Neuronal stem cell (in vitro differentiated cells): Measurements from ENCODE around the gene MMS19.
"Not testable (repeated sequence)": the region's sequence is repeated elsewhere in the genome, so short reads cannot be mapped to it uniquely, and the experiment has no call there.

Experiments used
- DNase-seq: peaks from one replicate; pipeline ENCODE4 v3.0.0-alpha.2; 2013; ENCODE audit warnings: low spot score
- H2AFZ ChIP-seq: one replicate; pipeline ENCODE4 v1.6.1; 2013; ENCODE audit warnings: mild to moderate bottlenecking, low read length, inconsistent platforms
- H2AK5ac ChIP-seq: 2 replicates; pipeline ENCODE4 v1.6.1; 2013; ENCODE audit warnings: low read depth, mild to moderate bottlenecking, inconsistent platforms, low read length, moderate library complexity, mixed read lengths
- H2BK120ac ChIP-seq: 2 replicates; pipeline ENCODE4 v1.6.1; 2013; ENCODE audit warnings: low read depth, mild to moderate bottlenecking, inconsistent platforms, low read length, moderate library complexity, mixed read lengths
- H2BK12ac ChIP-seq: one replicate; pipeline ENCODE4 v1.6.1; 2013; ENCODE audit warnings: low read length, inconsistent platforms
- H2BK15ac ChIP-seq: 2 replicates; pipeline ENCODE4 v1.6.1; 2013; ENCODE audit warnings: mild to moderate bottlenecking, low read length, inconsistent platforms, mixed read lengths
- H2BK5ac ChIP-seq: one replicate; pipeline ENCODE4 v1.6.1; 2013; ENCODE audit warnings: inconsistent platforms, mild to moderate bottlenecking, low read length, moderate library complexity
- H3K14ac ChIP-seq: one replicate; pipeline ENCODE4 v1.6.1; 2013; ENCODE audit warnings: low read length, inconsistent platforms
- H3K18ac ChIP-seq: 2 replicates; pipeline ENCODE4 v1.6.1; 2013; ENCODE audit warnings: low read length, inconsistent platforms
- H3K23ac ChIP-seq: 2 replicates; pipeline ENCODE4 v1.6.1; 2013; ENCODE audit warnings: low read depth, mild to moderate bottlenecking, mixed read lengths, low read length, inconsistent platforms; ENCODE audit not compliant: poor library complexity
- H3K27ac ChIP-seq: replicated peaks from 3 replicates; pipeline ENCODE4 v1.5.1; 2013; ENCODE audit warnings: low read length, inconsistent platforms
- H3K27me3 ChIP-seq, 3 experiments: 2 replicates each; pipeline ENCODE4 v1.6.1; 2013; ENCODE audit warnings: low read length in 3 of 3, mild to moderate bottlenecking in 2 of 3, inconsistent platforms in 1 of 3, low read depth in 1 of 3, mixed read lengths in 1 of 3, moderate library complexity in 1 of 3; ENCODE audit not compliant: control insufficient read depth in 3 of 3, insufficient read depth in 3 of 3
- H3K36me3 ChIP-seq, 2 donors: replicated peaks in 1 of 2; 2 replicates each; pipeline ENCODE4 v1.6.1; 2013; ENCODE audit warnings: low read length in 2 of 2; ENCODE audit not compliant: control insufficient read depth in 2 of 2, insufficient read depth in 2 of 2
- H3K4ac ChIP-seq: 2 replicates; pipeline ENCODE4 v1.6.1; 2013; ENCODE audit warnings: inconsistent platforms, mild to moderate bottlenecking, low read length, moderate library complexity
- H3K4me1 ChIP-seq, 2 donors: 1 replicate in 1 of 2; 2 replicates in 1 of 2; pipeline ENCODE4 v1.6.1; 2013; ENCODE audit warnings: low read length in 2 of 2, low read depth in 1 of 2; ENCODE audit not compliant: control insufficient read depth in 2 of 2, insufficient read depth in 1 of 2
- H3K4me2 ChIP-seq: one replicate; pipeline ENCODE4 v1.6.1; 2013; ENCODE audit warnings: mild to moderate bottlenecking, low read length, inconsistent platforms; ENCODE audit not compliant: insufficient read depth, poor library complexity, severe bottlenecking
- H3K4me3 ChIP-seq, 2 donors: 2 replicates each; pipeline ENCODE4 v1.5.1; 2013; ENCODE audit warnings: low read length in 2 of 2, mild to moderate bottlenecking in 2 of 2, inconsistent platforms in 1 of 2, moderate library complexity in 1 of 2
- H3K79me1 ChIP-seq: one replicate; pipeline ENCODE4 v1.6.1; 2013; ENCODE audit warnings: low read depth, mild to moderate bottlenecking, inconsistent platforms, low read length, moderate library complexity
- H3K9ac ChIP-seq: one replicate; pipeline ENCODE4 v1.6.1; 2013; ENCODE audit warnings: mild to moderate bottlenecking, low read depth, low read length, inconsistent platforms; ENCODE audit not compliant: poor library complexity
- H3K9me3 ChIP-seq, 2 donors: replicated peaks in 1 of 2; 2 replicates each; pipeline versions ENCODE3 to v1.6.1; 2013; ENCODE audit warnings: low read length in 2 of 2, mild to moderate bottlenecking in 2 of 2, inconsistent platforms in 1 of 2, low read depth in 1 of 2, mixed read lengths in 1 of 2, moderate library complexity in 1 of 2; ENCODE audit not compliant: control insufficient read depth in 2 of 2, insufficient read depth in 1 of 2
- H4K8ac ChIP-seq: one replicate; pipeline ENCODE4 v1.6.1; 2013; ENCODE audit warnings: low read depth, mild to moderate bottlenecking, inconsistent platforms, low read length, moderate library complexity
- H4K91ac ChIP-seq: one replicate; pipeline ENCODE4 v1.6.1; 2013; ENCODE audit warnings: low read length, low read depth, mild to moderate bottlenecking, inconsistent platforms; ENCODE audit not compliant: poor library complexity
- WGBS, 2 donors: extraction: QIAGEN DNeasy Blood & Tissue Kit; methylation state at CpG; one replicate each; pipeline ENCODE4 v1.1.7; 2013; ENCODE audit warnings: missing lambda C conversion rate in 2 of 2, mixed read lengths in 1 of 2; ENCODE audit not compliant: insufficient read length in 2 of 2, insufficient replicate concordance in 1 of 2; ENCODE audit errors: extremely low coverage in 2 of 2; 5-methylcytosine and 5-hydroxymethylcytosine counted together

MMS19 gene

GRCh38 chr10:97468781-97469180 is 29.4 kb downstream of the MMS19 start:
- H3K27me3 ChIP-seq, DNase-seq, H2BK15ac ChIP-seq, H3K4me1 ChIP-seq, H3K9me3 ChIP-seq, H3K23ac ChIP-seq, H2AK5ac ChIP-seq, H4K91ac ChIP-seq, H3K18ac ChIP-seq, H3K79me1 ChIP-seq, H2AFZ ChIP-seq, H3K14ac ChIP-seq, H3K4ac ChIP-seq, H2BK12ac ChIP-seq, H2BK5ac ChIP-seq, H4K8ac ChIP-seq, H3K4me3 ChIP-seq, H3K27ac ChIP-seq, H2BK120ac ChIP-seq, H3K4me2 ChIP-seq: not testable (repeated sequence)
- Histone ChIP-seq H3K9ac (peak overlapping the region; percentile 33), H3K36me3 (peaks cover 51 to 98% of the 10 kb centered on the region in 2 donors)
- WGBS, 2 donors: no CpG with 5 or more reads among the region's 12 CpGs

GRCh38 chr10:97468162-97468561 is 30.1 kb downstream of the MMS19 start:
- peaks cover 53 to 98% of the 10 kb centered on the region in 2 donors for H3K36me3 ChIP-seq
- no peaks in the 10 kb centered on the region for H3K9me3 ChIP-seq
- no peak overlapping the region for H2BK120ac ChIP-seq
- H3K18ac ChIP-seq: no peak overlapping the region
- H3K4me1 ChIP-seq: no peaks in the 10 kb centered on the region
- H2AK5ac ChIP-seq: no peak overlapping the region
- H3K9ac ChIP-seq: no peak overlapping the region
- DNase-seq: no peak
- H3K4me3 ChIP-seq: no peak overlapping the region
- H3K23ac ChIP-seq: peak overlapping the region; percentile 62
- no peak overlapping the region for H3K27ac ChIP-seq
- no peak overlapping the region for H2BK12ac ChIP-seq
- H4K91ac ChIP-seq: no peak overlapping the region
- H3K14ac ChIP-seq: no peak overlapping the region
- H4K8ac ChIP-seq: no peak overlapping the region
- no peaks in the 10 kb centered on the region for H3K79me1 ChIP-seq
- no peak overlapping the region for H2BK5ac ChIP-seq
- no peaks in the 10 kb centered on the region for H3K27me3 ChIP-seq
- no peak overlapping the region for H2BK15ac ChIP-seq
- H3K4me2 ChIP-seq: no peak overlapping the region
- no peak overlapping the region for H3K4ac ChIP-seq
- no CpG with 5 or more reads among the region's 3 CpGs for WGBS, 2 donors
- H2AFZ ChIP-seq: no peak overlapping the region

- no peak overlapping the region for H2BK12ac ChIP-seq
- H3K27me3 ChIP-seq: no peaks in the 10 kb centered on the region
- no peak overlapping the region for H4K91ac ChIP-seq
- H3K9ac ChIP-seq: no peak overlapping the region
- H2BK5ac ChIP-seq: no peak overlapping the region
- H3K4me2 ChIP-seq: no peak overlapping the region
- no peak overlapping the region for H3K23ac ChIP-seq
- no peak overlapping the region for H2BK15ac ChIP-seq
- H3K18ac ChIP-seq: no peak overlapping the region
- H3K79me1 ChIP-seq: no peaks in the 10 kb centered on the region
- no peak overlapping the region for H3K4me3 ChIP-seq
- H3K36me3 ChIP-seq: peaks cover 60 to 99% of the 10 kb centered on the region in 2 donors
- H2BK120ac ChIP-seq: no peak overlapping the region
- WGBS, 2 donors: no CpG with 5 or more reads among the region's 4 CpGs
- no peak for DNase-seq
- H3K14ac ChIP-seq: no peak overlapping the region
- H2AFZ ChIP-seq: no peak overlapping the region
- H3K27ac ChIP-seq: no peak overlapping the region
- H3K9me3 ChIP-seq: no peaks in the 10 kb centered on the region
- H3K4ac ChIP-seq: no peak overlapping the region
- H4K8ac ChIP-seq: no peak overlapping the region
- H2AK5ac ChIP-seq: no peak overlapping the region
- no peaks in the 10 kb centered on the region for H3K4me1 ChIP-seq
Observed at GRCh38 chr10:97466755-97467154, 31.5 kb downstream of the MMS19 start.

GRCh38 chr10:97465982-97466381 is 32.2 kb downstream of the MMS19 start:
- no peak overlapping the region for H2BK5ac ChIP-seq
- peaks cover 68 to 99% of the 10 kb centered on the region in 2 donors for H3K36me3 ChIP-seq
- H4K8ac ChIP-seq: no peak overlapping the region
- no peaks in the 10 kb centered on the region for H3K4me1 ChIP-seq
- no peak overlapping the region for H4K91ac ChIP-seq
- no peak overlapping the region for H3K27ac ChIP-seq
- H3K18ac ChIP-seq: no peak overlapping the region
- no peaks in the 10 kb centered on the region for H3K9me3 ChIP-seq
- no peak overlapping the region for H2AFZ ChIP-seq
- H3K4ac ChIP-seq: no peak overlapping the region
- DNase-seq: no peak
- H3K14ac ChIP-seq: no peak overlapping the region
- peak overlapping the region; percentile 43 for H3K23ac ChIP-seq
- H2AK5ac ChIP-seq: no peak overlapping the region
- WGBS, 2 donors: no CpG with 5 or more reads among the region's 7 CpGs
- H3K4me2 ChIP-seq: no peak overlapping the region
- H3K4me3 ChIP-seq: no peak overlapping the region
- H3K9ac ChIP-seq: no peak overlapping the region
- no peak overlapping the region for H2BK120ac ChIP-seq
- no peak overlapping the region for H2BK15ac ChIP-seq
- no peak overlapping the region for H2BK12ac ChIP-seq
- no peaks in the 10 kb centered on the region for H3K27me3 ChIP-seq
- H3K79me1 ChIP-seq: no peaks in the 10 kb centered on the region
